ENCODE measurements around the gene H19.

The H19 gene

GRCh38 chr11:1963864-1964263, 33.8 kb downstream of the H19 start:
- no peak for TF ChIP-seq CTCF (conservative IDR thresholded peaks at IDR 0.05)
- no peak overlapping the region for H3K27ac ChIP-seq

- no peak for TF ChIP-seq CTCF (conservative IDR thresholded peaks at IDR 0.05)
- no peak overlapping the region for H3K27ac ChIP-seq
These were observed 37.9 kb downstream of the H19 start for GRCh38 chr11:1959786-1960185.

- no peak overlapping the region for H3K27ac ChIP-seq
- no peak for TF ChIP-seq CTCF (conservative IDR thresholded peaks at IDR 0.05)
These were observed 39.3 kb downstream of the H19 start for GRCh38 chr11:1958367-1958766.

GRCh38 chr11:1953489-1954266, 44.0 kb downstream of the H19 start:
- no peak for TF ChIP-seq CTCF (conservative IDR thresholded peaks at IDR 0.05)
- no peak overlapping the region for H3K27ac ChIP-seq

GRCh38 chr11:1952806-1953482, 44.7 kb downstream of the H19 start:
- TF ChIP-seq CTCF (conservative IDR thresholded peaks at IDR 0.05): no peak
- H3K27ac ChIP-seq: no peak overlapping the region

- TF ChIP-seq CTCF (conservative IDR thresholded peaks at IDR 0.05): no peak
- no peak overlapping the region for H3K27ac ChIP-seq
These were observed 47.7 kb downstream of the H19 start for GRCh38 chr11:1949922-1950321.

GRCh38 chr11:1949302-1949701, 48.3 kb downstream of the H19 start:
- no peak overlapping the region for H3K27ac ChIP-seq
- TF ChIP-seq CTCF (conservative IDR thresholded peaks at IDR 0.05): no peak
